Measurements from ENCODE around the gene TNFRSF8.
A peak's percentile ranks its signal among the peaks of the same experiment; 100 is the strongest.

TNFRSF8 gene

DNA sequence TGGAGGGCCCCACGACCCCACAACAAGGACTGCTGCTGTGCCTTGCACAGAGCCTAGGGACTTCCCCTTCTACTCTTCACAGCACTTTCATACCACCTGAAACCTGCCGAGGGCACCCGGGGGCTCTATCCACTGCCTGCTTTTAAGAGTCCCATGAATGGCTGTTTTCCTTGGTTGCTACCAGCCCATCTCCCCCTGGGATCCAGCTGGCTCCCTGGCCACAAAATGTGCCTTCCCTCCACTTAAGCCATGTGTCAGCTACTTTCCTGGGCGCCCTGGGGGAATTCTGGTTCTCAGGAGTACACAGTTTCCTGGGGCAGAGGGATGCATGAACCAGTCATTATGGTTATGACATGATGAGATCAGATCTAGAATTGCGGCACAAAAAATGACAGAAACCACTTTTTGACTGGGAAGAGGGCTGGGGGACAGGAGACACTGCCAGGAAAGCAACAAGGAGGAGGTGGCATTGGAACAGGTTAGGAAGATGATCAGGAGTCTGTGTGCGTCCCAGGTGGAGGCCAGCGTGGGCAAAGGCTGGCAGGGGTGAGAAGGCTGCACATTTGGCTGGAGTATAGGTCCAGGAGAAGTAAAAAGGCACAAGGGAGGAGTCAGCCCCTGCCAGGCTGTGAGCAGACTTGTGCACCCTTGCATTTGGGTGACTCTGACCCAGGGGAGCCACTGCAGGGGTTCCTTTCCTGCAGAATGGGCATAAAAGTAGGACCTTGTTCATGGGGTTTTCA lies 3.2 kb upstream of the TNFRSF8 start:
- DNase-seq (ENCODE audit: low spot score), result no peak

DNA sequence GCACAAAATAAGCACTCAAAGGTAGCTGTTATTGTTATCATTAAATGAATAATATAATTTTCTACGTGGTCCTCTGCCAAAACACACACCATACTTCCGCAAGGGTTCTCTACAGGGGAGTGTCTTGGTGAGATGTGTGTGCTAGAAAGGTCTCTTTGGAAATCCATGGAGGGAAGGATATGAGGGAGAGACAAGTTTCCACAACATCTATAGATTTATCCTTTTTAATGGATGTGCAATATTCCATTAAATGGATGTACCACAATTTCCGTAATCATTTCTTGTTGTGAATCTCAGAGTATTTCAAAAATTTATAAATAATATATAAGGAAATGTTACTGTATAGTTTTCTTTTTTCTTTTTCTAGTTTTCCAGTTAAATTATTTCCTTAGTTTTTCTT lies 2.6 kb upstream of the TNFRSF8 start:
- no peak for DNase-seq (ENCODE audit: low spot score)

GRCh38 chr1:12064073-12064969 lies 1.2 kb downstream of the TNFRSF8 start:
- DNase-seq (ENCODE audit: low spot score), result no peak

DNA sequence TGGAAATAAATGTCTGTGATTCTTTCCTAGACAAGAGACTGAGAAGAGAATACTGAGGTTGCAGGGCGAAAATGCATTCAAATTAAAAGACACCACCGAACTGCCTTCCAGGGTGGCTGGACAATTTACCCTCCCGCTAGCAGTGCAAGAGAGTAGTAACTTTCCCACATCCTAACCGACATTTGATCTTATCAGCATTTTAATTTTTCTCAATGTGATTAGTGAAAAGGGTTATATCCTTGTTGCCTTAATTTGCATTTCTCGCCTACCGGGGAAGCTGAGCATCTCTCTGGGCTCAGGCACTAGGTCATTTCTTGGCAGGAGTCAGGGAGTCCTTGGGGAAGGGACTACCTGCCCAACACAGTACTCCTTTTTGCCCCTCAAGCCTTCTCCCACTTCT lies 2.8 kb downstream of the TNFRSF8 start:
- no peak for DNase-seq (ENCODE audit: low spot score)

DNA sequence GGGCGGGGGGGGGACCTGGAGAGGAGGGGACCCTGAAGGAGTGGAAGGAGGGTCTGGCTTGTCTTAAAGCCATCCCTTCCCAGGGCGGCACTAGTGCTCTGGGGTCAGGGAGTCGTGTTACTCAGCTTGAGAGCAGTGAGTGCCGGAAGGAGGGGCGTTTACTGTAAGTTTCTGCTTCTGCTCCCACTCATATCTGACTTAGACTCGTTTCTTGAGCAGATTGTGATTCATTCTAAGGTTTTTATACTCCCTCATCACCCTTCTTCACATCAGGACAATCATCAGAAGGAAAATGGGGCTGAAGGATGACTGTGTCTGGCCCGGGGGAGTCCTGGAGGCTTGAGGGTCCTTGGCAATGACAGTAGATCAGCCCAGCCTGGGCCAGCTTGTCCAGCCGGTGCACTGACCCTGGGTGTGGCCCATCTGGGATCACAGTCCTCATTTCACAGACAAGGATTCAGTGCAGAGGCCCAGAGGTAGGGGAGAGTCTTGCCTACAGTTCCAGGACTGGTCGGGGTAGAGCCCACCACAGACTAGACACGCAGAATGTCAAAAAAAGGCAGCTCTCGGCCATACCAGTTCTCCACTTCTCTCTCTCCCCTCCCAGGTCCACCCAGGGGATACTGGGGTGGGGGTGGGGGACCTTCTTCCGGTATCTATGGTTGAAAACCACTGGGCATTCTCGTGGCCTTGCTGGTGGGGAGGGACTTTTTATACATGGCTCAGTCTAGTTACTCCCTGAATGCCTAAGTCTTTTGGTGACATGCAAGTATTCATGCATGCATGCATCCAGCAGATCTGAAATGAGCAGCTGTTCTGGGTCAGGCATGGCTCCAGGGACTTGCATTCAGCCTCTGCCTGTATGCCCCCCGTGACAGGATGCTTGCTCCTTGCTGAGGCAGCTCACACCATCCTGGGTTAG lies 5.1 kb downstream of the TNFRSF8 start:
- no peak for DNase-seq (ENCODE audit: low spot score)

GRCh38 chr1:12069623-12070244 lies 6.6 kb downstream of the TNFRSF8 start:
- DNase-seq (ENCODE audit: low spot score), result no peak

- no peak for DNase-seq (ENCODE audit: low spot score)
Measured at GRCh38 chr1:12071892-12072291, 8.8 kb downstream of the TNFRSF8 start.

DNA sequence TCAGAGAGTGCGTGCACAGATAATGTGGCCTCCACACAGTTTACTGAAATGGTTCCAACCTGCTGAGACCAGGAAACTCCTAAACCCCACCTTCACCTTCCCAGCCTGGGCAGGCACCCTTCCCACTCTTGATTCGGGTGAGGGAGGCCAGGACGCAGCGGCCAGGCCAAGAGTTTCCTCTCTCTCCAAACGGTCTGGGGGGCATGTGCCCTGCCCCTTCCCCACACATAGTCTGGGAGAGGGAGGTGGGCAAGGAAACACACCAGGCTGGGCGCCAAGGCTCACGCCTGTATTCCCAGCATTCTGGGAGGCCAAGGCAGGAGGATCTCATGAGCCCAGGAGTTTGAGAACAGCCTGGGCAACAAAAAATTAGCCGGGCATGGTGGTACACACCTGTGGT lies 9.6 kb downstream of the TNFRSF8 start:
- no peak for DNase-seq (ENCODE audit: low spot score)

- no peak for DNase-seq (ENCODE audit: low spot score)
Measured at GRCh38 chr1:12073796-12074195, 10.7 kb downstream of the TNFRSF8 start.

DNA sequence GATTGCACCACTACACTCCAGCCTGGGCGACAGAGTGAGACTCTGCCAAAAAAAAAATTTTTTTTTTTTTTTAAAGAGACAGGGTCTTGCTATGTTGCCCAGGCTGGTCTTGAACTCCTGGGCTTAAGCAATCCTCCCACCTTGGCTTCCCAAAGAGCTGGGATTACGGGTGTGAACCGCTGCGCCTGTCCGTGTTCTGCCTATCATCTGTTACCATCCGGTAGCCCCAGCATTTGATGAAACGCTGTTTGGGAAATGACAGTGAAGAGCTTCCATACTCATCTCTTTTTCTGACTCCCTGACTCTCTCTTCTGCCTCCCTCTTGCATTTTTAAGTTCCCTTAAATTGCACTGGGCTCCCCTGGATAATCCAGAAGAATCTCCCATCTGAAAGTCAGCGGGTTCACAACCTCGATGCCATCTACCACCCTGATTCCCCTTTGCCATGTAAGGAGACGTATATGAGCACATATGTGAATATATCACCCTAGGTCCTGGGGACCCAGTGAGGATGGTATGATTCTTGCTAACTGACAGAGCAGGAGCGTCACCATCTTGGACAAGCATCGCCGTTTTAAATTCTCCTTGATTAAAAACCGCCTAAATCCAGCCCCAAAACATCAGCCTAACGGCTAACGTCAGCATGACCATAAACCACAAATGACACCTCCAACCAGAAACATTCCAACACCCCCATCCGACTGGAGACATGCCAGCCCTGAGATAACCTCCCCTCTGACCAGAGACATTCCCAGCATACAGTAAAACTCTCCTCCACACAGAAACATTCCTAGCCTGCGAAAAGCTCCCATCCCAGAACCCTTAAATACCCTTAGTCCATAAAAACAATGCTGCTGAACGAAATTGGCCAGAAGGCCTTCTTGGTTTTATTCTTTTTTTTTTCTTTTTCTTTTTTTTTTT lies 12.4 kb downstream of the TNFRSF8 start:
- DNase-seq (ENCODE audit: low spot score), result no peak

DNA sequence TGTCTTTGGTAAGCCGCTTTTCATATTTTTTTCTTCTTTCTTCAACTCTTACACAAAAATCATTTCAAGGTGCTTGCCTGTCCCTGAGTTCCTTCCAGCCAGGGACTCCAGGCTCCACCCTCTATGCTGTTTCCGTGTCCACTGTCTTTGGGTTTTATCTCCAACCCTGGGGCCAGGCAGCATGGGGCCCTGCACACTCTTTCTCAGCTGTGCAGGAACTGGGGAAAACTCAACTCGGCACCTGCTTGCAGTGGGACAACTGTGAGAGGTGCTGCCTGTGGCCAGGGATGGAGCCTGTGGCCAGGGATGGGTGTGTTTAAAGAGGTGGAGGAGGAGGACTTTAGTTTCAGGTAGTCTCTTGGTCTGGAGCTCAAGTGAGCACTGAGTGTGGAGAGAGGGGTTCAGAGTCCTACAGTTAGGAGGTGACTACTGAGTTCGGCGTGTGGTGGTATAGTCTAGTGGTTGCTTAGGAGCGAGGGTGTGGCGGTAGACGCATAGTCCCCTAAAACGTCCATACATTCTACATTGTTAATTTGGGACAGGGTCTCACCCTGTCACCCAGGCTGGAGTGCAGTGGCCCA lies 13.4 kb downstream of the TNFRSF8 start:
- DNase-seq (ENCODE audit: low spot score), result no peak

- DNase-seq (ENCODE audit: low spot score), result no peak
Measured at GRCh38 chr1:12078575-12078937, 15.5 kb downstream of the TNFRSF8 start.

- DNase-seq (ENCODE audit: low spot score), result peak; percentile 81
Measured at GRCh38 chr1:12078938-12079861, 16.1 kb downstream of the TNFRSF8 start.

DNA sequence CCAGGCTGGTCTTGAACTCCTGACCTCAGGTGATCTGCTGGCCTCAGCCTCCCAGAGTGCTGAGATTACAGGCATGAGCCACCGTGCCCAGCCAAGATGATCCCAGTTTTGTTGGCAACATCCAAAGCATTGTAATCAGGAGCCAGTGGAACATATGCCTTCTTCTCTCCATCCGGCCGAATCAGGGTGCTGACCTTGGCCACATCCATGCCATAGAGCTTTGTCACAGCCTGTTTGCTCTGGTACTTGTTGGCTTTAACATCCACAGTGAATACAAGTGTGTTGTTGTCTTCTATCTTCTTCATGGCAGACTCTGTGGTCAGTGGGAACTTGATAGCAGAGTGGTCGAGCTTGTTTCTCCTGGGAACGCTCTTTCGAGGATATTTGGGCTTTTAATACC lies 17.1 kb downstream of the TNFRSF8 start:
- no peak for DNase-seq (ENCODE audit: low spot score)

DNA sequence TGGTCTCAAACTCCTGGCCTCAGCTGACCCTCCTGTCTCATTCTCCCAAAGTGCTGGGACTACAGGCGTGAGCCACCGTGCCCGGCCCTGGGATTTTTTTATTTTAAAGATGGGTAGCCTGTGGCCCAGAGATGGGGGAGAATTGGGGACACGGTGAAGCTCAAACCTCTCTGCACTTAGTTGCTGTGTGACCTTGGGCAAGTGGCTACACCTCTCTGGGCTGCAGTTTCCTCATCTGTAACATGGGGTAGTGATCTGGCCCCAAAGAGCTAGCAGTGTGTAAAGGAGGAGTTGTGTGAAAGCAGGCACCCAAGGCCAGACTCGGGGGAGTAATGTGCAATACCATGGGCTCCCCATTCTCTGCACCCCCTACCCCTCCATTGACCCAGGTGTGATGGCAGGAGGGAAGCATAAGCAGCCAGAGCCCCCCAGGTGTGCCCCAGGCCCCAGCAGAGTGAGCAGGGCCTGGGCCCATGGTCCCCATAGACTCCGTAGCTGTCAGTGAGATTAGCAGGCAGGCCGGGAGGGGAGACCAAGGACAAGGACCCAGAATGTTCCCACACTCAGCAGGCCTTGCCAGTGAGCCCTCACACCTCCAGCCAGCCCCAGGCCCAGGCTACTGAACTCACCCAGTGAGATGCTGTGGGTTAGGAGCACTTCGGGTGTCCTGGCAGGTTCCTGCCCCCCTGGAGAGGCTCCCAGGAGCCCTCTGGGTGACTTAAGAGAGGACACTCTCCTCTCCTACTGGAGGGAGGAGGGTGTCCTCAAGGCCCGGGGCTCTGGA lies 17.9 kb downstream of the TNFRSF8 start:
- no peak for DNase-seq (ENCODE audit: low spot score)

DNA sequence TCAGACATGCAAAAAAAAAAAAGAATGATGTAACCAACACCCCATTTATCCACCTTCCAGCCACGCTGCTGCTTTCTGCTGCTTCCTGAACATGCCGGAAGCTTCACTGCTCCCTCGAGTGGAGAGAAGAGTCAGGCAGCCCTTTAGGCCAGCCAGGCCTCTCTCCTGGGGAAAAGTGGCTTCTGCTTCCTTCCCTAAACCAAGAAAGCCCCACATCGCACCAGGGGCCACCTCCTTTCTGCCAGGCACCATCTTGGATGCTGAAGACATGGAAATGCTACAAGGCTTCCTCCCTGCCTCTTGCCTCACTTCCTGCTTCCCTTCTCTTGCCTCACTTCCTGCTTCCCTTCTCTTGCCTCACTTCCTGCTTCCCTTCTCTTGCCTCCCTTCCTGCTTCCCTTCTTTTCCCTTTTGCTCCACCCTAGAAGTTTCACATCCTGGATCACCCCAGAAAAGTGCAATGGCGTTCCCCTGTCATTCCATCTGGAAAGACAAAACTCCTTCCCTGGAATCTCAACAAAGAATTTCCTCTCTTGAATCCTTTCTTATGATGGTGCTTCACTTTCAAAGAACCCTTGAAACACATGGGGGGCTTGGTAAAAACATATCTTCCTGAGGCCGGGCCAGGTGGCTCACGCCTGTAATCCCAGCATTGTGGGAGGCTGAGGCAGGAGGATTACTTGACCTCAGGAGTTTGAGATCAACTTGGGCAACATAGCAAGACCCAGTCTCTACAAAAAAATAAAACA lies 18.7 kb downstream of the TNFRSF8 start:
- DNase-seq (ENCODE audit: low spot score), result no peak

- DNase-seq (ENCODE audit: low spot score), result no peak
Measured at GRCh38 chr1:12082988-12083387, 19.9 kb downstream of the TNFRSF8 start.

- DNase-seq (ENCODE audit: low spot score), result no peak
Measured at GRCh38 chr1:12083766-12084165, 20.7 kb downstream of the TNFRSF8 start.
